Calu3 (cell line): ENCODE data around the gene GFPT2. TPM values are rescaled to one million over a fixed set of nuclear protein-coding genes. Genes with fewer than 3 reads are reported as not detected.

ENCODE experiments used
- BruUV-seq: library from RNA; stranded (reverse); fragments of 400-500 nt; replicated peaks from 2 replicates; lab custom pipeline; 2021; lab: Mats Ljungman, UMichigan
- CTCF ChIA-PET: fragments of 300-600 bp; sonication (Branson Sonifier 250); formaldehyde crosslinking; loops from one replicate; lab custom pipeline; 2022; ENCODE audit warnings: antibody characterized with exemption; lab: Charles Lee
- DNase-seq: peaks from one replicate; pipeline ENCODE4 v3.0.0; 2022
- H3K27ac Mint-ChIP-seq: one replicate; pipeline ENCODE4 v1.8.0; 2022; ENCODE audit warnings: mixed read lengths; ENCODE audit not compliant: unreplicated experiment
- H3K27me3 Mint-ChIP-seq: one replicate; pipeline ENCODE4 v1.8.0; 2022; ENCODE audit warnings: mixed read lengths; ENCODE audit not compliant: unreplicated experiment
- H3K36me3 Mint-ChIP-seq: one replicate; pipeline ENCODE4 v1.8.0; 2022; ENCODE audit warnings: mild to moderate bottlenecking, moderate library complexity, mixed read lengths; ENCODE audit not compliant: insufficient read depth, unreplicated experiment
- H3K4me1 Mint-ChIP-seq: one replicate; pipeline ENCODE4 v1.8.0; 2022; ENCODE audit warnings: mild to moderate bottlenecking, low read depth, mixed read lengths; ENCODE audit not compliant: unreplicated experiment
- H3K4me3 Mint-ChIP-seq: one replicate; pipeline ENCODE4 v1.8.0; 2022; ENCODE audit warnings: mild to moderate bottlenecking, low read depth, moderate library complexity, mixed read lengths; ENCODE audit not compliant: unreplicated experiment
- H3K9me3 Mint-ChIP-seq: one replicate; pipeline ENCODE4 v1.8.0; 2022; ENCODE audit warnings: low read depth, mixed read lengths; ENCODE audit not compliant: unreplicated experiment
- intact Hi-C: fragments of 100-400 bp; cut with micrococcal nuclease; formaldehyde crosslinking; loops from one replicate; pipeline ENCODE4 v1.10.0; 2022; ENCODE audit not compliant: unreplicated experiment
- total RNA-seq: library from RNA; stranded (reverse); gene quantifications from 2 replicates; pipeline ENCODE4 v1.2.3, GENCODE V29; 2022
- TF ChIP-seq, protein P1 (sequence below): fragments of 200-600 bp; IDR thresholded peaks from one replicate; pipeline ENCODE4 v1.8.0; 2022; ENCODE audit warnings: antibody characterized with exemption; ENCODE audit not compliant: unreplicated experiment

The GFPT2 gene
- total RNA-seq, 1 experiment from 2014 or later, result not detected

DNA sequence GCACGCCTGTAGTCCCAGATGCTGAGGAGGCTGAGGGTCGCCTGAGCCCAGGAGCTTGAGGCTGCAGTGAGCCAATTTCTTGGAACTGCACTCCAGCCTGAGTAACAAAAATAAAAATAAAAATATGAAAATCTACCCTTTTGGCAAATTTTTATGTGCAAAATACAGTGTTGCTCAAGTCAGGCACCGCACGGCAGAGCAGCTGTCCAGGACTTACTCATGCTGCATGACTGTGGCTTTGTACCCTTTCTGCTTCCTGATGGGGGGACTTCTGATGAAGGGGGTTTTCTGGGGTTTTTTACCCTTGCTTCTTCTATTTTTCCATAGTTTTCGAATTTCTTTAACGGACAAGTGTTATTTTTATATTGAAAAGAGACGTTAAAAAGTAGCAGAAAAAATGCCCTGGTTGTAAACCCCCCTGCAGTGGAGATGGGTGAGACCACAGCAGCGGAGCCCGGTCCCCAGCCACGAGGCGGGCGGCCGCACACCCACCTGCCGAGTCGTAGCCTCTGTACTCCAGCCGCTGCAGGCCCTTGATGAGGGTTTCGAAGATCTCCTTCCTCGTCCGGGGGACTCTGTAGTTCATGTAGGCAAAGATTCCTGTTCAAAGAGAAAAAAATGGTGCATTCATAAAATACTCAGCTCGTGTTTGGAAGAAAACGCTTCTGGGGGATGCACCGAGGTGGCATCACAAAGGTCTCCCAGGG, 15.0 kb downstream of the GFPT2 start:
- TF ChIP-seq, protein P1, sequence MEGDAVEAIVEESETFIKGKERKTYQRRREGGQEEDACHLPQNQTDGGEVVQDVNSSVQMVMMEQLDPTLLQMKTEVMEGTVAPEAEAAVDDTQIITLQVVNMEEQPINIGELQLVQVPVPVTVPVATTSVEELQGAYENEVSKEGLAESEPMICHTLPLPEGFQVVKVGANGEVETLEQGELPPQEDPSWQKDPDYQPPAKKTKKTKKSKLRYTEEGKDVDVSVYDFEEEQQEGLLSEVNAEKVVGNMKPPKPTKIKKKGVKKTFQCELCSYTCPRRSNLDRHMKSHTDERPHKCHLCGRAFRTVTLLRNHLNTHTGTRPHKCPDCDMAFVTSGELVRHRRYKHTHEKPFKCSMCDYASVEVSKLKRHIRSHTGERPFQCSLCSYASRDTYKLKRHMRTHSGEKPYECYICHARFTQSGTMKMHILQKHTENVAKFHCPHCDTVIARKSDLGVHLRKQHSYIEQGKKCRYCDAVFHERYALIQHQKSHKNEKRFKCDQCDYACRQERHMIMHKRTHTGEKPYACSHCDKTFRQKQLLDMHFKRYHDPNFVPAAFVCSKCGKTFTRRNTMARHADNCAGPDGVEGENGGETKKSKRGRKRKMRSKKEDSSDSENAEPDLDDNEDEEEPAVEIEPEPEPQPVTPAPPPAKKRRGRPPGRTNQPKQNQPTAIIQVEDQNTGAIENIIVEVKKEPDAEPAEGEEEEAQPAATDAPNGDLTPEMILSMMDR, result no peak
- no peak for DNase-seq
- no peak overlapping the region for H3K4me3 Mint-ChIP-seq
- peaks cover 21% of the 10 kb centered on the region for H3K27me3 Mint-ChIP-seq
- H3K36me3 Mint-ChIP-seq, result no peaks in the 10 kb centered on the region
- no peak overlapping the region for H3K27ac Mint-ChIP-seq
- intact Hi-C loops, result no loop called here
- H3K4me1 Mint-ChIP-seq, result peaks cover 8% of the 10 kb centered on the region
- H3K9me3 Mint-ChIP-seq, result no peaks in the 10 kb centered on the region
- BruUV-seq, result no TSS peak
- CTCF ChIA-PET, result interaction anchor here (0.6 to 1.2 kb wide), 2 partner anchors 9 to 49 kb away, joined by 3 read pairs; no protein-coding TSS in a partner anchor

DNA sequence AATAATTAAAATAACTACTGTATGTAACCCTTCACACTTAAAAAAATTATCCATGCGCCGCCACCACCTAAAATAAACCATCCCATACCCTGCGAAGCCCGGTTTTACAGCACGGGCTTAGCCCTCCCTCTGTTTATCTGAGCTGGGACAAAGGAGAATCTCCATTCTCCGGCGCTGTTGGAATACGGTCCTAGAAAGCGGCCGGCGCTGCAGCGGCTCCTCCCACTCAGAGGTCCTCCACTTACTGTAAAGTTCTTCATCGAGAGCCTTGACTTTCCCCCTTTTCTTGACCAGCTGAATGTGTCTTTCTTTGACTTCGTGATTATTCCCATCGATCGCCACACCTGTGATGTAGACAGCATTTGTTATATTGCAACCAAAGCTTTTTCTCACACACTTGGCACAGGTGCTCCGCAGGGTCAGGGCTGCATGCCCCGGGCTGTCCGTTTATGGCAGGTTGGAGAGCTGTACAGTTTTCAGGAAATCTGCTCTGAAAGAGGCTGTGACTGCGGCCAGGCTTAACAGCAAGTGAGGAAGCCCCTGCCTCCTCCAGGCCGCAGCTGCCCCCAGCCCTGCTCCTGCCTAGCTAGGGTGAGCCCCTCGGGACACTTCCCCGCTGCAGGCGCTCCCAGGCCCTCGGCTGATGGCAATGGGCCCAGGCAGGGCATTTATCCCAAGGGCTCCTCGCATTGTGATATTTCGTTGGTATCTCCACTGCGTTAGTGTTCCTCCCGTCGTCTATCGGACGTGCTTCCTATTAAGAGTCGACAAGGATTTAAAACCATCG, 16.7 kb downstream of the GFPT2 start:
- H3K36me3 Mint-ChIP-seq, result no peaks in the 10 kb centered on the region
- peaks cover 13% of the 10 kb centered on the region for H3K27me3 Mint-ChIP-seq
- TF ChIP-seq, protein P1, result no peak
- intact Hi-C loops, result no loop called here
- BruUV-seq, result no TSS peak
- peaks cover 13% of the 10 kb centered on the region for H3K4me1 Mint-ChIP-seq
- no peak overlapping the region for H3K27ac Mint-ChIP-seq
- no peak overlapping the region for H3K4me3 Mint-ChIP-seq
- H3K9me3 Mint-ChIP-seq, result no peaks in the 10 kb centered on the region
- DNase-seq, result no peak
- CTCF ChIA-PET, result interaction anchor here (0.9 kb wide), 1 partner anchor 8 kb away, joined by 4 read pairs; no protein-coding TSS in a partner anchor

DNA sequence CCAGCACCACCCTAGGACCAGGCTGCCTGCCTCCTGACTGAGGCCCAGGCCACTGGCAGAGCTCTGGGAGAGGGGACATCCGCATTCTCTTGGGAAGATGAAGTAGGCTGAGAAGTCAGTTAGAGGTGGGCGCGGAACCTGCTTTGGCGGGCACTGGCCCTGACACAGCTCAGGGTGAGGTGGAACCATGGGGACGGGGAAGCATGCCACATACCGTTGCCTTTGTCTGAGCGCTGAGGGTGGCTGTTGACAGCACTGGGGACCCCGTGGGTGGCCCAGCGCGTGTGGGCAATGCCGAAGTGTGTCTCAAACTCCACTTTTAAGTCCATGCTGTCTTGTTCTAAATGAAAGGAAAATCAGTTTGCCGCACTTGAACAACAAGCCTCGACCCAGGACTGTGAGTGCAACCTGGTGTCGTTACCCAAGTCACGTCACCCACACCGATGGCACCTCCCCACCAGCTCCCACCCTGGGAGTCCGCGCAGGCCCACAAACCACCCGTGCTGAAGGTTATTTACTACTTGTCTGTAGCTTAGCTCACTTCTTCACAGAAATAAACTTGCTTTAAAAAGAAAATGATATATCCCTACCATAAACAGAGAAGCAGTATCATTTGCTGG, 17.4 kb downstream of the GFPT2 start:
- BruUV-seq, result no TSS peak
- no peaks in the 10 kb centered on the region for H3K9me3 Mint-ChIP-seq
- no peak overlapping the region for H3K27ac Mint-ChIP-seq
- H3K27me3 Mint-ChIP-seq, result peaks cover 13% of the 10 kb centered on the region
- intact Hi-C loops, result no loop called here
- H3K4me1 Mint-ChIP-seq, result peaks cover 20% of the 10 kb centered on the region
- H3K4me3 Mint-ChIP-seq, result no peak overlapping the region
- H3K36me3 Mint-ChIP-seq, result no peaks in the 10 kb centered on the region
- CTCF ChIA-PET, result no interaction called here
- no peak for DNase-seq
- TF ChIP-seq, protein P1, result no peak

DNA sequence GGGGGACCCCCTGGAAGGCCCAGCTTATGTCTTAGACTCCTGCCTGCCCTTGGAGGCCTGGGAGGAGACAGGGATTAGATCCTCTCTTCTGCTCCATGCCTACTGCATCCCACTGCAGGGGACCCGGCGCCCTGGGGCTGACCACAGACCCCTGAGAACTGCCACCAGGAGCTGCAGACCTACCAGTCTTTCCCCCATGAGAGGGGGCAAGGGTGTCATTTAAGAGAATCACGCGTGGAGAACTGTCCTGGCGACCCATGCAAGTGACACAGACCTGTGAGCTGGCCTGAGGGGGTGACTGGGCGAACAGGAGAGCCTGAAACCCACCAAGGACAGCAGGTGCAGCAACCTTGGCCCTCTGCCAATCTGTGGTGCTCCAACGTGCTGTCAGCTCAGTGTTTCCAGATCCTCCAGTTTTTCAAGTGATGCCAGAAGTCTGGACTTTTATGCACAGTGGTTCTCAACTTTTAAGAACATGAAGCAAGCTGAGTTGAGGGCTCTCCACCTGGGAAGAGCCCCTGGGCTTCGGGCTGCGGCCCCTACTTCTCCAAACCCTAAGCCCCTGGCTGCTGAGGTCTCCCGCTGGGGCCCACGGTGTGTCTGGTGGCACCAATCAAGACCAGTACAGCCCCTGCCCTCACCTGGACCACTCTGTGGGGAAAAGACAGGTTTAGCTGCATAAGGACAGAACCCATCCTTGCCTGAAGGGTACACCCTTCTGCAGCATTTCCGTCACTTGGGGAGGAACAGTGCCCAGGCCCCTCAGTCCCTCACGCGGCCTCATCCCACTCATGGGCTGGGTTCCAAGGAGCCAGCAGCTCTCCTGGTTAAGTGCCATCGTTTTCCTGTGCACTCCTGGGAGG, 18.2 kb downstream of the GFPT2 start:
- intact Hi-C loops, result loop anchor here (5.0 kb wide), 1 partner anchor 137 kb away; no protein-coding TSS in a partner anchor
- Mint-ChIP-seq H3K4me3 (no peak overlapping the region), H3K27ac (no peak overlapping the region), H3K27me3 (peaks cover 16% of the 10 kb centered on the region), H3K4me1 (peaks cover 28% of the 10 kb centered on the region), H3K9me3 (no peaks in the 10 kb centered on the region), H3K36me3 (peaks cover 1% of the 10 kb centered on the region)
- CTCF ChIA-PET, result no interaction called here
- DNase-seq, result no peak
- TF ChIP-seq, protein P1, result no peak
- no TSS peak for BruUV-seq
